ENCODE measurements around the gene CNTN4. TPM values are rescaled to one million over a fixed set of nuclear protein-coding genes. Genes with fewer than 3 reads are reported as not detected.
A peak's percentile ranks its signal among the peaks of the same experiment; 100 is the strongest.

Gene CNTN4
- total and polyA plus RNA-seq, 4 donors = 1.2 to 3.8 (median 2.6) TPM

GRCh38 chr3:2849092-2849491 is 750.4 kb downstream of the CNTN4 start:
- Histone ChIP-seq H3K9me3 (ENCODE audit: control insufficient read depth in 4 of 4, low read length in 3 of 4) (no peaks in the 10 kb centered on the region), H3K36me3 (ENCODE audit: control insufficient read depth in 4 of 4, insufficient read depth in 3 of 4, low read depth in 1 of 4, low read length in 3 of 4) (no peaks in the 10 kb centered on the region)
- DNase-seq (ENCODE audit: low spot score) = no peak

GRCh38 chr3:2850701-2851100 is 752.0 kb downstream of the CNTN4 start:
- peaks cover 0 to 23% (median 19%) of the 10 kb centered on the region in 4 donors for H3K4me1 ChIP-seq (ENCODE audit: control insufficient read depth in 4 of 4, insufficient read depth in 4 of 4, low read length in 3 of 4)
- no peaks in the 10 kb centered on the region for H3K9me3 ChIP-seq (ENCODE audit: control insufficient read depth in 4 of 4, low read length in 3 of 4)
- H3K9ac ChIP-seq (ENCODE audit: low read depth in 1 of 2, low read length in 2 of 2) = peak overlapping the region in 1 of 2 donors; percentile 36
- H3K36me3 ChIP-seq (ENCODE audit: control insufficient read depth in 4 of 4, insufficient read depth in 3 of 4, low read depth in 1 of 4, low read length in 3 of 4) = no peaks in the 10 kb centered on the region
- H3K27me3 ChIP-seq (ENCODE audit: control insufficient read depth in 4 of 4, insufficient read depth in 4 of 4, low read length in 3 of 4) = no peaks in the 10 kb centered on the region
- no peak overlapping the region for H3K4me3 ChIP-seq (ENCODE audit: low read depth in 1 of 3, low read length in 3 of 3)
- TF ChIP-seq, protein P1, sequence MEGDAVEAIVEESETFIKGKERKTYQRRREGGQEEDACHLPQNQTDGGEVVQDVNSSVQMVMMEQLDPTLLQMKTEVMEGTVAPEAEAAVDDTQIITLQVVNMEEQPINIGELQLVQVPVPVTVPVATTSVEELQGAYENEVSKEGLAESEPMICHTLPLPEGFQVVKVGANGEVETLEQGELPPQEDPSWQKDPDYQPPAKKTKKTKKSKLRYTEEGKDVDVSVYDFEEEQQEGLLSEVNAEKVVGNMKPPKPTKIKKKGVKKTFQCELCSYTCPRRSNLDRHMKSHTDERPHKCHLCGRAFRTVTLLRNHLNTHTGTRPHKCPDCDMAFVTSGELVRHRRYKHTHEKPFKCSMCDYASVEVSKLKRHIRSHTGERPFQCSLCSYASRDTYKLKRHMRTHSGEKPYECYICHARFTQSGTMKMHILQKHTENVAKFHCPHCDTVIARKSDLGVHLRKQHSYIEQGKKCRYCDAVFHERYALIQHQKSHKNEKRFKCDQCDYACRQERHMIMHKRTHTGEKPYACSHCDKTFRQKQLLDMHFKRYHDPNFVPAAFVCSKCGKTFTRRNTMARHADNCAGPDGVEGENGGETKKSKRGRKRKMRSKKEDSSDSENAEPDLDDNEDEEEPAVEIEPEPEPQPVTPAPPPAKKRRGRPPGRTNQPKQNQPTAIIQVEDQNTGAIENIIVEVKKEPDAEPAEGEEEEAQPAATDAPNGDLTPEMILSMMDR (IDR thresholded peaks at IDR 0.05; ENCODE audit: low read depth, low read length, missing input control) = no peak
- no peak for TF ChIP-seq RXRA (IDR thresholded peaks at IDR 0.05)
- TF ChIP-seq ZBTB33 (IDR thresholded peaks at IDR 0.05) = no peak
- 62% methylated on average over 2 of the region's 2 CpGs for WGBS
- DNase-seq (ENCODE audit: low spot score) = no peak
- H3K27ac ChIP-seq (ENCODE audit: low read depth in 1 of 2, low read length in 2 of 2) = peak overlapping the region; percentile 39 to 57

More at GRCh38 chr3:2849092-2849491, 750.4 kb downstream of the CNTN4 start:
- no peak overlapping the region for H3K9ac ChIP-seq (ENCODE audit: low read depth in 1 of 2, low read length in 2 of 2)
- no peaks in the 10 kb centered on the region for H3K27me3 ChIP-seq (ENCODE audit: control insufficient read depth in 4 of 4, insufficient read depth in 4 of 4, low read length in 3 of 4)
- peaks cover 0 to 23% (median 19%) of the 10 kb centered on the region in 4 donors for H3K4me1 ChIP-seq (ENCODE audit: control insufficient read depth in 4 of 4, insufficient read depth in 4 of 4, low read length in 3 of 4)
- TF ChIP-seq JUND (IDR thresholded peaks at IDR 0.05) (no peak), GABPA (IDR thresholded peaks at IDR 0.05 in 1 of 2, conservative IDR thresholded peaks at IDR 0.05 in 1 of 2) (no peak)
- no peak overlapping the region for H3K4me3 ChIP-seq (ENCODE audit: low read depth in 1 of 3, low read length in 3 of 3)
- no peak overlapping the region for H3K27ac ChIP-seq (ENCODE audit: low read depth in 1 of 2, low read length in 2 of 2)

GRCh38 chr3:2851361-2851760 is 752.7 kb downstream of the CNTN4 start:
- Histone ChIP-seq H3K4me1 (ENCODE audit: control insufficient read depth in 4 of 4, insufficient read depth in 4 of 4, low read length in 3 of 4) (peaks cover 0 to 23% (median 19%) of the 10 kb centered on the region in 4 donors), H3K9me3 (ENCODE audit: control insufficient read depth in 4 of 4, low read length in 3 of 4) (no peaks in the 10 kb centered on the region), H3K36me3 (ENCODE audit: control insufficient read depth in 4 of 4, insufficient read depth in 3 of 4, low read depth in 1 of 4, low read length in 3 of 4) (no peaks in the 10 kb centered on the region), H3K4me3 (ENCODE audit: low read depth in 1 of 3, low read length in 3 of 3) (no peak overlapping the region), H3K9ac (ENCODE audit: low read depth in 1 of 2, low read length in 2 of 2) (peak overlapping the region in 1 of 2 donors; percentile 36), H3K27ac (ENCODE audit: low read depth in 1 of 2, low read length in 2 of 2) (peak overlapping the region; percentile 39 to 57), H3K27me3 (ENCODE audit: control insufficient read depth in 4 of 4, insufficient read depth in 4 of 4, low read length in 3 of 4) (no peaks in the 10 kb centered on the region)
- peak in 1 of 2 donors; percentile 25 for TF ChIP-seq HNF4A (conservative IDR thresholded peaks at IDR 0.05)
- TF ChIP-seq HNF4G (IDR thresholded peaks at IDR 0.05) = no peak
- TF ChIP-seq, protein P2, sequence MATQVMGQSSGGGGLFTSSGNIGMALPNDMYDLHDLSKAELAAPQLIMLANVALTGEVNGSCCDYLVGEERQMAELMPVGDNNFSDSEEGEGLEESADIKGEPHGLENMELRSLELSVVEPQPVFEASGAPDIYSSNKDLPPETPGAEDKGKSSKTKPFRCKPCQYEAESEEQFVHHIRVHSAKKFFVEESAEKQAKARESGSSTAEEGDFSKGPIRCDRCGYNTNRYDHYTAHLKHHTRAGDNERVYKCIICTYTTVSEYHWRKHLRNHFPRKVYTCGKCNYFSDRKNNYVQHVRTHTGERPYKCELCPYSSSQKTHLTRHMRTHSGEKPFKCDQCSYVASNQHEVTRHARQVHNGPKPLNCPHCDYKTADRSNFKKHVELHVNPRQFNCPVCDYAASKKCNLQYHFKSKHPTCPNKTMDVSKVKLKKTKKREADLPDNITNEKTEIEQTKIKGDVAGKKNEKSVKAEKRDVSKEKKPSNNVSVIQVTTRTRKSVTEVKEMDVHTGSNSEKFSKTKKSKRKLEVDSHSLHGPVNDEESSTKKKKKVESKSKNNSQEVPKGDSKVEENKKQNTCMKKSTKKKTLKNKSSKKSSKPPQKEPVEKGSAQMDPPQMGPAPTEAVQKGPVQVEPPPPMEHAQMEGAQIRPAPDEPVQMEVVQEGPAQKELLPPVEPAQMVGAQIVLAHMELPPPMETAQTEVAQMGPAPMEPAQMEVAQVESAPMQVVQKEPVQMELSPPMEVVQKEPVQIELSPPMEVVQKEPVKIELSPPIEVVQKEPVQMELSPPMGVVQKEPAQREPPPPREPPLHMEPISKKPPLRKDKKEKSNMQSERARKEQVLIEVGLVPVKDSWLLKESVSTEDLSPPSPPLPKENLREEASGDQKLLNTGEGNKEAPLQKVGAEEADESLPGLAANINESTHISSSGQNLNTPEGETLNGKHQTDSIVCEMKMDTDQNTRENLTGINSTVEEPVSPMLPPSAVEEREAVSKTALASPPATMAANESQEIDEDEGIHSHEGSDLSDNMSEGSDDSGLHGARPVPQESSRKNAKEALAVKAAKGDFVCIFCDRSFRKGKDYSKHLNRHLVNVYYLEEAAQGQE (IDR thresholded peaks at IDR 0.05) = peak; percentile 11
- no peak for TF ChIP-seq TAF1 (conservative IDR thresholded peaks at IDR 0.05)
- TF ChIP-seq NR2F2 (IDR thresholded peaks at IDR 0.05) = no peak
- no peak for TF ChIP-seq GABPA (IDR thresholded peaks at IDR 0.05 in 1 of 2, conservative IDR thresholded peaks at IDR 0.05 in 1 of 2)
- WGBS = 23% methylated on average over 3 of the region's 3 CpGs
- DNase-seq (ENCODE audit: low spot score) = no peak

All from liver (tissue), 9 donors.